IMR-90 (cell line): ENCODE results near the gene RTN4RL2. TPM values are rescaled to one million over a fixed set of nuclear protein-coding genes. Genes with fewer than 3 reads are reported as not detected.

Experiments
- ATAC-seq: fragments of 200-7000 bp; cut with Tn5 transposase; 2 replicates; pipeline ENCODE4 v1.9.1; 2020; ENCODE audit warnings: low read depth, mild to moderate bottlenecking, moderate library complexity
- BruUV-seq: library from RNA; stranded (reverse); fragments of 400-500 nt; replicated peaks from 2 replicates; lab custom pipeline; 2021; lab: Mats Ljungman, UMichigan
- CTCF ChIA-PET: fragments of 300-600 bp; formaldehyde crosslinking; extraction: SDS; loops from one replicate; lab custom pipeline; 2021; ENCODE audit warnings: antibody characterized with exemption; lab: Yijun Ruan, JAX
- POLR2A ChIA-PET: fragments of 300-600 bp; sonication (Branson Sonifier 250); formaldehyde crosslinking; loops from one replicate; lab custom pipeline; 2022; ENCODE audit warnings: antibody characterized with exemption; ENCODE audit not compliant: unreplicated experiment; lab: Charles Lee
- DNase-seq: peaks from one replicate; pipeline ENCODE4 v3.0.0; 2013
- H2AFZ ChIP-seq: replicated peaks from 2 replicates; pipeline ENCODE3; 2013; ENCODE audit warnings: low read length, mild to moderate bottlenecking; ENCODE audit not compliant: poor library complexity
- H2AK5ac ChIP-seq: 2 replicates; pipeline ENCODE4 v1.6.1; 2013; ENCODE audit warnings: low read depth, low read length, inconsistent platforms
- H2AK9ac ChIP-seq: replicated peaks from 2 replicates; pipeline ENCODE3; 2013; ENCODE audit warnings: mild to moderate bottlenecking, low read depth, low read length, moderate library complexity; ENCODE audit not compliant: poor library complexity
- H2BK120ac ChIP-seq: 2 replicates; pipeline ENCODE4 v1.6.1; 2013; ENCODE audit warnings: low read depth, low read length, inconsistent platforms
- H2BK15ac ChIP-seq: 3 replicates; pipeline ENCODE4 v1.6.1; 2013; ENCODE audit warnings: low read depth, low read length, inconsistent platforms
- H2BK20ac ChIP-seq: 2 replicates; pipeline ENCODE4 v1.6.1; 2013; ENCODE audit warnings: low read depth, mild to moderate bottlenecking, inconsistent platforms, low read length, moderate library complexity
- H2BK5ac ChIP-seq: 2 replicates; pipeline ENCODE4 v1.6.1; 2013; ENCODE audit warnings: mild to moderate bottlenecking, low read depth, low read length, inconsistent platforms; ENCODE audit not compliant: poor library complexity, severe bottlenecking
- H3K14ac ChIP-seq: replicated peaks from 2 replicates; pipeline ENCODE4 v1.6.1; 2013; ENCODE audit warnings: low read depth, low read length, inconsistent platforms
- H3K18ac ChIP-seq: 2 replicates; pipeline ENCODE4 v1.6.1; 2013; ENCODE audit warnings: low read depth, low read length, control low read depth
- H3K23ac ChIP-seq: 2 replicates; pipeline ENCODE4 v1.6.1; 2013; ENCODE audit warnings: low read depth, low read length, inconsistent platforms
- H3K27ac ChIP-seq: 2 replicates; pipeline ENCODE4 v1.5.1; 2013; ENCODE audit warnings: mild to moderate bottlenecking, control low read depth, low read length; ENCODE audit not compliant: insufficient read depth
- H3K27me3 ChIP-seq: 2 replicates; pipeline ENCODE4 v1.6.1; 2013; ENCODE audit warnings: low read length; ENCODE audit not compliant: control insufficient read depth, insufficient read depth
- H3K36me3 ChIP-seq: 2 replicates; pipeline ENCODE4 v1.6.1; 2013; ENCODE audit warnings: low read length, mixed read lengths; ENCODE audit not compliant: control insufficient read depth, insufficient read depth
- H3K4ac ChIP-seq: 2 replicates; pipeline ENCODE4 v1.6.1; 2013; ENCODE audit warnings: low read depth, low read length, inconsistent platforms
- H3K4me1 ChIP-seq: 2 replicates; pipeline ENCODE4 v1.6.1; 2013; ENCODE audit warnings: low read length, mixed read lengths; ENCODE audit not compliant: control insufficient read depth, insufficient read depth
- H3K4me2 ChIP-seq: 2 replicates; pipeline ENCODE4 v1.6.1; 2013; ENCODE audit warnings: low read depth, mild to moderate bottlenecking, control low read depth, low read length, moderate library complexity
- H3K4me3 ChIP-seq: 2 replicates; pipeline ENCODE4 v1.5.1; 2013; ENCODE audit warnings: low read depth, mild to moderate bottlenecking, control low read depth, low read length, moderate library complexity; ENCODE audit not compliant: insufficient read depth
- H3K56ac ChIP-seq: 2 replicates; pipeline ENCODE4 v1.6.1; 2013; ENCODE audit warnings: low read length, inconsistent platforms; ENCODE audit not compliant: insufficient read depth; ENCODE audit errors: extremely low read depth
- H3K79me1 ChIP-seq, 2 experiments: 2 replicates each; pipeline ENCODE4 v1.6.1; 2013; ENCODE audit warnings: low read length in 2 of 2, inconsistent platforms in 1 of 2, low read depth in 1 of 2
- H3K9ac ChIP-seq: 2 replicates; pipeline ENCODE4 v1.6.1; 2013; ENCODE audit warnings: low read depth, low read length, control low read depth
- H3K9me1 ChIP-seq: 2 replicates; pipeline ENCODE4 v1.6.1; 2013; ENCODE audit warnings: low read length, inconsistent platforms; ENCODE audit not compliant: insufficient read depth
- H3K9me3 ChIP-seq: 2 replicates; pipeline ENCODE4 v1.6.1; 2013; ENCODE audit warnings: low read length; ENCODE audit not compliant: control insufficient read depth, insufficient read depth
- H4K20me1 ChIP-seq: 2 replicates; pipeline ENCODE4 v1.6.1; 2013; ENCODE audit warnings: low read length, inconsistent platforms; ENCODE audit not compliant: insufficient read depth
- H4K5ac ChIP-seq: 2 replicates; pipeline ENCODE4 v1.6.1; 2013; ENCODE audit warnings: mild to moderate bottlenecking, low read depth, low read length, control low read depth
- H4K8ac ChIP-seq, 2 experiments: 2 replicates each; pipeline ENCODE4 v1.6.1; 2013; ENCODE audit warnings: low read depth in 2 of 2, low read length in 2 of 2, control low read depth in 1 of 2, inconsistent platforms in 1 of 2
- H4K91ac ChIP-seq: 2 replicates; pipeline ENCODE4 v1.6.1; 2013; ENCODE audit warnings: low read depth, low read length, inconsistent platforms; ENCODE audit not compliant: insufficient read depth
- RCOR1 ChIP-seq: IDR thresholded peaks from 2 replicates; pipeline ENCODE4 v1.6.1; 2012; ENCODE audit warnings: mild to moderate bottlenecking, low read length, improper control_type of control experiment; ENCODE audit not compliant: insufficient replicate concordance
- SMC3 ChIP-seq: fragments of 150-350 bp; IDR thresholded peaks from 2 replicates; pipeline ENCODE4 v1.6.1; 2016; ENCODE audit warnings: low read depth, mild to moderate bottlenecking, antibody characterized with exemption, low read length, moderate library complexity
- WGBS, 2 experiments: methylation state at CpG; one replicate each; pipeline versions ENCODE4 v1.1.5 to v1.1.7; 2013; ENCODE audit warnings: missing lambda C conversion rate in 2 of 2; ENCODE audit not compliant: insufficient read length in 1 of 2; ENCODE audit errors: extremely low coverage in 2 of 2; 5-methylcytosine and 5-hydroxymethylcytosine counted together
- dilution Hi-C: fragments of 300-500 bp; cut with HindIII; formaldehyde crosslinking; loops from one replicate; pipeline ENCODE4 v1.14.3; 2018; ENCODE audit warnings: low sequenced_read_pairs; ENCODE audit not compliant: unreplicated experiment
- in situ Hi-C: fragments of 300-500 bp; cut with MboI; formaldehyde crosslinking; loops from 3 replicates; pipeline ENCODE4 v1.14.3; 2019; ENCODE audit warnings: low sequenced_read_pairs, inconsistent platforms, mixed read lengths
- intact Hi-C: fragments of 100-400 bp; cut with micrococcal nuclease; formaldehyde crosslinking; loops from 2 replicates; pipeline ENCODE4 v1.10.0; 2022
- polyA plus RNA-seq, 3 experiments: library from polyadenylated mRNA; depleted of rRNA; stranded (reverse); fragments of >200 nt; gene quantifications; 2 replicates each; pipeline ENCODE4 v1.2.3, GENCODE V29; 2012; ENCODE audit warnings: low replicate concordance in 1 of 3
- total RNA-seq: library from RNA; depleted of rRNA; stranded (reverse); fragments of >200 nt; gene quantifications from 2 replicates; pipeline ENCODE4 v1.2.3, GENCODE V29; 2012
- TF ChIP-seq, protein P1 (sequence below): fragments of 150-350 bp; IDR thresholded peaks from 2 replicates; pipeline ENCODE4 v1.6.1; 2017; ENCODE audit warnings: mild to moderate bottlenecking, antibody characterized with exemption, low read length, low read depth

The RTN4RL2 gene
- total and polyA plus RNA-seq, 2 of the 4 experiments (the other 2 are of a cell fraction) = 1.5 TPM; not detected in 1

DNA sequence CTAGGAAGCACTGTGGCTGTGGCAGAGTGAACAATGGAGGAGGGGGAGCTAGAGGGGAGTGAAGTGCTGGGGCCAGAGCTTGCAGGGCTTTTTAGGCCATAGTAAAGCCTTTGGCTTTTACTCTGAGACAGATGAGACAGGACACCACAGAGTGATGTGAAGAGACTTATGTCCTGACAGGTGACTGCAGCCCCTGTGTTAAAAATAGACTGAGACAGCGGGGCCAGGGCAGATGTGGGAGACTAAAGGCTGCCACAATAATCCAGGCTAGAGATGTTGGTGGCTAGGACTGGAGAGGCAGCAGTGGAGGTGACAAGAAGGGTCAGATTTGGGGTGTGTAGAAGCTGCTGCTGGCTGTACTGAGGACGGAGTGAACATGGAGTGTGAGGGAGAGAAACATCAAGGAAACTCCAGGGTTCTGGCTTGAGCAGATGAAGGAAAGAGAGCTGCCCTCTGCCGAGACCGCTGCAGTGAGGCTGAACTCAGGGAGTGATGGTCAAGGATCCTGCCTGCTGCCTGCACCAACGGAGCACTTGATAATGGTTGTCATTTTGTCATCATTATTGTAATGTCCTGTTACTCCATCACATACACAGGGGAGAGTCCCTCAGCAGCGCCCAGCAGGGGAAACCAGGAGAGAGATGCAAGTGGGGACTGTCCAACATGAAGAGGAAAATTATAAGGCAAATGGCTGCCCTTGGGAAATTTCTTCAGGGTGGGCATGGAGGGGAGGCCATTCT lies 27.8 kb downstream of the RTN4RL2 start:
- no peak overlapping the region for H2BK120ac ChIP-seq
- no peak for ATAC-seq

More for the DNA sequence above, 27.8 kb downstream of the RTN4RL2 start:
- Histone ChIP-seq H4K8ac (no peak overlapping the region), H3K4me3 (no peak overlapping the region), H3K79me1 (no peaks in the 10 kb centered on the region), H3K4me2 (no peak overlapping the region), H2AK5ac (no peak overlapping the region), H4K5ac (no peak overlapping the region), H3K4me1 (no peaks in the 10 kb centered on the region), H3K9me1 (no peaks in the 10 kb centered on the region; the same call in 1 of the 2 replicates), H3K23ac (no peak overlapping the region), H4K20me1 (no peaks in the 10 kb centered on the region; the same call in 1 of the 2 replicates), H2AK9ac (no peak overlapping the region), H3K14ac (no peak overlapping the region), H3K9me3 (no peaks in the 10 kb centered on the region), H2AFZ (no peak overlapping the region), H2BK5ac (no peak overlapping the region), H3K36me3 (peaks cover 37% of the 10 kb centered on the region), H3K56ac (no peak overlapping the region), H2BK20ac (no peak overlapping the region), H3K27ac (no peak overlapping the region), H3K9ac (no peak overlapping the region), H3K4ac (no peak overlapping the region), H2BK15ac (no peak overlapping the region), H3K27me3 (peaks cover 5% of the 10 kb centered on the region; the same call in 1 of the 2 replicates), H3K18ac (no peak overlapping the region), H4K91ac (no peak overlapping the region)
- ChIA-PET CTCF (no interaction called here), POLR2A (no interaction called here)
- no TSS peak for BruUV-seq
- DNase-seq = no peak
- in situ Hi-C loops = loop anchor here (25.0 kb wide), 1 partner anchor 1024 kb away; the partner anchor contains the start of gene OR5B21
- dilution Hi-C loops = no loop called here
- intact Hi-C loops = no loop called here
- 90% methylated on average over 1 of the region's 6 CpGs; no CpG with 5 or more reads in 1 of the 2 experiments for WGBS, 2 experiments
- TF ChIP-seq, protein P1, sequence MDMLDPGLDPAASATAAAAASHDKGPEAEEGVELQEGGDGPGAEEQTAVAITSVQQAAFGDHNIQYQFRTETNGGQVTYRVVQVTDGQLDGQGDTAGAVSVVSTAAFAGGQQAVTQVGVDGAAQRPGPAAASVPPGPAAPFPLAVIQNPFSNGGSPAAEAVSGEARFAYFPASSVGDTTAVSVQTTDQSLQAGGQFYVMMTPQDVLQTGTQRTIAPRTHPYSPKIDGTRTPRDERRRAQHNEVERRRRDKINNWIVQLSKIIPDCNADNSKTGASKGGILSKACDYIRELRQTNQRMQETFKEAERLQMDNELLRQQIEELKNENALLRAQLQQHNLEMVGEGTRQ = no peak
- TF ChIP-seq RCOR1 (no peak), SMC3 (no peak)
